GM21619 (cell line): ENCODE measurements around the gene TLR9.

Experiments
- ATAC-seq: cut with Tn5 transposase; IDR thresholded peaks from one replicate; pipeline ENCODE4 v1.9.1; 2021; ENCODE audit not compliant: unreplicated experiment

Gene TLR9

DNA sequence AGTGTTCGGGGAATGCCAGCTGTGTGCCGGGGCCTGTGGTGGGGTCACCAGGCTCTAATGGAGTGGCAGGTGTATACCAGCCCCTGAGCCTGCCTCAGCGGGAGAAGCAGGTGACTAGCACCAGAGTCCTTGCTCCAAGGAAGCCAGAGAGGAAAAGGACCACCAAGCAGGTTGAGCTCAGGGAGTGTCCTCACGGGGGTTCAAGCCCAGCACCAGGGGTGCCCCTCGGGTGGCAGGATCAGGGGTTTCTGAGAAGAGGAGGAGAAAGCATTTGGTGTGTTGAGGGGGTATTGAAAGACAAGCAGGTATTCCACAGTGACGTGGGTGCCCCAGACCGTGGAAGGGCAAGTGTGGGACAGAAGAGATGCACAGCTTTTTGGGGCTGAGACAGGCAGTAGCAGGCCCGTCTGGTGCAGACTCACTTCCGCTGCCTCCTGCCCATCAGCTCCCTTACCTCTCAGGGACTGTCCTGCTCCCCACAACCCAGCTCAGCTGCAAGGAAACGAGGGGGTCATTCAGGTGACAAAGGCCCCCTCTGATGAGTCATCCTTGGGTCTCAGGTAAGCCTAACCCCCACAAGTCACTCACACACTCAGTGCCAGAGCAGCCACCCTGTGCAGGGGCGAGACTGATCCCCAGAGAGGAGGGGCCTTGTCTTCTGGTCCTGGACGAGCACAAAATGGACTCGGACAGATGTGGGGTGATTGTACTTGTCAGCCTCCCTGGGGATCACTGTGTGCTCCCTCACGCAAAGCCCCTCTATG lies 49.8 kb downstream of the TLR9 start:
- no peak for ATAC-seq

DNA sequence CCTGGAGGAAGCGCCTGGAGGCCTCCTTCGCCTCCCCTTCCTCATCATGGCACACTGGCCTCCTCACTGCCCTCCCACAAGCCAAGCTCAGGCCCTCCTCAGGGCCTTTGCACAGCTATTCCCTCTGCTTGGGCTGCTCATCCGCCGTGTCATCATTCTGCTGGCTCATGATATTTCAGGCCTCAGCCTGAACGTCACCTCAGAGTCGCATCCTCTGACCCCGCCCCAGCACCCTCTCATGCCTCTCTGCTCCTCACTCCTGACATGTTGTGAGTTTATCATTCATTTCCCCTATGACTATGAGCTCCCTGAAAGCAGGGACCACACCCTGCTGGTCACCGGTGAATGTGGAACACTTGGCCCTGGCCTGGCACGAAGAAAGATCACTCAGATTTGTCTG lies 50.5 kb downstream of the TLR9 start:
- ATAC-seq: no peak

DNA sequence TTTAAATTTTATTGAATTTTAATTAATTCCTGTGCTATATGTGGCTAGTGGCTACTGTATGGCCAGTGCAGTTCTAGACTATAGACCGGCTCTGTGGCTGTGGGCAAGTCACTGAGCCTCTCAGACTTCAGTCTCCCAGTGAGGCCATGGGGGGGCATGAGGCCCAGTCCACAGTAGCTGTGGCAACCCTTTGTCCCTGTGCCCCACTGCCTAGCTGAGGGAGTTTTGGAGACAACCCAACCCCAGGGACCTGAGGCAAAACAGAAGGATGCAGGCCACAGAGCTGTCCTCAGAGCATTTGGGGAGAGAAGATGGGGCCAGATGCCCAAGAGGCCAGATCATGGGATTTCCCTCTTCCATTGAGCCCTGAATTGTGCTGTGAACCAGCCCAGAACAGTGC lies 52.3 kb downstream of the TLR9 start:
- no peak for ATAC-seq

DNA sequence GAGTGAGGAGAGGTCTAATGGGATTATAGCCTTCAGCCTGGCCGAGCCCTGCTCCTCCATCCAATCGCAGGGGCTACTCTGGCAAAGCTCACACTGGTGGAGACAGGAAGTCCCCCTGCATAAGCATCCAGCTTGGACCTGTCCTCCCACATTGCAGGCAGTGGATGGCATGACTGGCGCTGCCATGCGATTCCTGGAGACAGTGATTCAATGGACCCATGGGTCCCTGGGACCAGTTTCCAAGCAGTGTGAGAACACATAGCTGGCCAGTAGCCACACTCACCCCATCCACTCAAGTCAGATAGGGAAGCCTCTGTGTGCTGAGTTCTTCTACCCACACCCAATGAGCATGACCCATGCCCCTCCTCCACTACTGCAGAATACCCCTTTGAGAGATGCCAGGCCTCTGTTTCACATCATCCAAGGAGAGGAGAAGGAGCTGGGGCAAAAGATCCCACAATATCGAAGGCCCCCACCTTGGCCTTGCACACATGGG lies 53.1 kb downstream of the TLR9 start:
- no peak for ATAC-seq

DNA sequence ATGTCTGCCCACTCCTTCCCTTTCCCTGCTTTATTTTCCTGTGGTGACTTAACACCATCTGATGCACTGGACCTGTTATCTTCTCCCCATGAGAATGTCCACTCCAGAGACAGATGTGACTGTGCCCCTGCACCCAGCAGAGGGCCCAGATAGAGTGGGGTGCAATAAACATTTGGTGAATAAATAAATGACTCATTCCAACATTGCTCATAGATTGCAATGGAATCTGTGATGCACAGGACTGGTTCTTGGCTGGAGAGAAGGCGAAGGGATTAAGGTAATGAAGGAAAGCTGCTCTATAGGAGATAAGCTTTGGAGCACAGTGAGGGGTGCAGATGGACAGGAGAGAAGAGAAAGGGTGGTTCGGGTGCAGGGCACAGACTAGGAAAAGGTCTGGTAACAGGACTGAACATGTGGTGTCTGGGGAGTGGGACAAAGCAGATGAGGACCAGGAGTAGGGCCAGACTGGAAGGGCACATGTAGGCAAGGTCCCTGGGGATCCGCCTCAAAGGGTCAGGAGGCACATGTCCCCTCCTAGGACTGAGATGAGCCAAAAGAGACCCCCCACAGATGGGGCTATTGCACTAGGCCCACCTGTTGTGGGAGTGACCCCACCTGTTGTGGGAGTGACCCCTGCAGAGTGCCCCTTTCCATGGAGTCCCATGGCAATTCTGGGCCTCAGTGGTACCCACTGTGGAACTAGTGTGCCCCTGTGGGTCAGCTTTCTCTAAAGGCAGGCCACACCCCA lies 53.8 kb downstream of the TLR9 start:
- ATAC-seq: no peak
